Putamen (tissue), 1 donor: ENCODE data around the gene PRKN.
A peak's percentile ranks its signal among the peaks of the same experiment; 100 is the strongest.

Experiments
- DNase-seq: peaks from one replicate; pipeline ENCODE4 v3.0.0-alpha.2; 2016; ENCODE audit warnings: low spot score

Gene PRKN

DNA sequence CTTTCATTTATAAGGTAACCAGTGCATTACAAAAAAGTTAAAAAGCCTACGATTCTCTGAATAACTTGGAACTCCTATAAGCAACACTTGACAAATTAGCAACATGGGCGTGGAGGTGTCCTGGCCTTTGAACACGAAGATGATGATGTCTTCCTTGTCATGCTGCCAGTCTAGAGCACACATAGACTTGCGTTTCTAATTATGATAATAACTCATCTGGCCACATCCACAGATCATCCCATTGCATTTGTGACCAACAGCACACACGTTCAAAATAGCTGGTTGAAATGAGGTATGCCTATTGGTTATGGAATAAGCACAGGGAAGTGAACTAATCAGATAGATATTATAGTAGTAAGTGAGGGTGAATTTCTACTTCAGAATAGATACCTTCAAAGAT lies 608.9 kb downstream of the PRKN start:
- DNase-seq: no peak

DNA sequence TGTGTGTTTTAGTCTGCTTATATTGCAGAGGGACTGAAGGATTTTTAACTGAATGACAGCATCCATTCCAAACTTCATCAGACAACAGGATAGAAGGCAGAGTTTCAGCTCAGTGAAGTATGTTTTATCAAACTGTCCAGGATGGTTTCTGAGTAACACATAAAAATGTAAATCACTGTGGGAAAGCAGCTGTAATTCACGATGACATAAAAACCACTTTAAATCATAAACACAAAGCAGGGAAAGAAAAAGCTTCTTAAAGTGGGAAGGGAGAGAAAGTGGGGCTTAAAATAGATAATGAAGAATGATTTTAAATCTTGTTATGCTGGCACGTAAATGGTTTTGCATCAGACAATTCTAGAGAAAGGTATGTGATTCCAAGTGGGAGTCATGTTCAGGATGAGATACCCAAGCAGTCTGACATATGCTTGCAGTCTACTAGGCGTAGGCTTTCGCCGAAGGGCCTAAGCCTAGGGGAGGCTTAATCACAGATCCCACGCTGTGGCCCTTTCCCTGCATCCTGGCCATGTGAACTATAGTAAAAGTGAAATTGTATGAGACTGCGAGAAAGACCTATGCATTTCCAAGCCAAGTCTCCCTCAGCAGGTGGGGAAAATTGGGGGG lies 610.6 kb downstream of the PRKN start:
- DNase-seq: no peak

- DNase-seq: no peak
Measured at GRCh38 chr6:162109480-162110050, 618.0 kb downstream of the PRKN start.

DNA sequence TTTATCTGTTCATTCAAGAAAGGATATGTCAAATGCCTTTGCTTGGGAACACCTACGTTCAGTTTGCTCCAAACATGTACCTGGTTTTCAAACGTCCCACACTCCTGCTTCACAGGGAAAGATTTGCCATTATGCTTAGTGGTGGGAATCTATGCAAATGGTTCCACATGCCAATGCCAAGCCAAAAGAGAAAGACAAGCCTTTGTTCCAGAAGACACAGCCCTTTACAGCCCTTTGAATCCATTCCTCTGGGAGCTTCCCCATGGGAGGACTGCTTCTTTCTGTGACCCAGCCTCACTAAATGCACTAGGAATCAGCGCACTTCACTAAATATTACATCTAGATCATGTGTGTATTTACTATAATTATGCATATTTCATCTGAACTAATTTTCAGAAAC lies 619.5 kb downstream of the PRKN start:
- DNase-seq: no peak

DNA sequence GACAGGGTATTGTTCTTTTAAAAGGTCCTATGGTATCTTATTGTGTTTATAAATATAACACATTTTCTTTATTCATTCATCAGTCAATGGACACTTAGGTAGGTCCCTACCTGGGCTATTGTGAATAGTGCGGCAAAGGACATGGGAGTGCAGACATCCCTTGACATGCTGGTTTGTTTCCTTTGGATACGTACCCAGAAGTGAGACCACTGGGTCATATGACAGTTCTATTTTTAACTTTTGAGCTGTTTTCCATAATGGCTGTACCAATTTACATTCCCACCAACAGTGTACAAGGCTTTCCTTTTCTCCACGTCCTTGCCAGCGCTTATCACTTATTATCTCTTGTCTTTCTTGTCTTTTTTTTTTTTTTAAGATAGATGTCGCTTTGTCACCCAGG lies 627.5 kb downstream of the PRKN start:
- no peak for DNase-seq

DNA sequence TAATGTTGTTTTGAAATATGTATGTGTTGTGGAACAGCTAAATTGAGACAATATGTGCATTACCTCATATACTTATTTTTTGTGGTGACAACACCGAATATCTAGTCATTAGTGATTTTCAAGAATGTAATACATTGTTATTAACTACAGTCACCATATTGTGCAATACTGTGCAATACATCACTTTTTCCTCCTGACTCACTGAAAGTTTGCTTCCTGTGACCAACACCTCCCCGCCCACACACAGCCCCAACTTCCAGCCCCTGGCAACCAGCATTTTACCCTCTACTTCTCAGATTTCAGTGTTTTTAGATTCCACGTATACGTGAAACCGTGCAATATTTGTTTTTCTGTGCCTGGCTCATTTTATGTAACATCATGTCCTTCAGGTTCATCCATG lies 627.9 kb downstream of the PRKN start:
- no peak for DNase-seq

DNA sequence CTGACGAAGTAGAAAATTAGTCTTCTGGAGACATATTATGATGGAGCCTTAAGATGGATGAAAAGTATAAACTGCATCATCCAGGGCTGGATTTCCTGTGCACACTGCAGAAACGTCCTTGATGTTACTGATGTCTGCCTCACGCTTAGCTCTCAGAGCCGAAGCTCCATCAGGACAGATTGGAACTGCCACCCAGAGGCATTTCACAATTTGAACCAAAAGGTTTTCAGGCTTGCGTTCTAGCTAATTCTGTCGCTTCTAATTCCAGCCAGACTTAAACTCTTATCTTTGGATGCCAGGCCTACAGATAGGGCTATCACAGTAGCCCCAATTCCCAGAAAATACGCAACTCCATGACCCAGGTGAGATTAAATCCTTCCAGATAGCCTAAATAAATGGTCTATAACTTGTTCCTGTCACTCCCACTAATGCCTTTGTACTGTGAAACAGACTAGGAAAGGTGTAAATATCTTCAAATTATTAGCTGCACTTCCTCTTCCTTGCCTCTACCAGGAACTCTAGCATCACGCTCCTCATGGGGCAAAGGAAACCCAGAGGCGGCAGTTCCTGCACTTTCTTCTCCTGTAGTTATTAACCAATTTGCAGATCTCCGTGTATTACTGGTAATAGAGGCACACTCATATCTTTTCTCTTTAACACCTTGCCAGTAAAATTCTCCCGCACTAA lies 634.6 kb downstream of the PRKN start:
- no peak for DNase-seq

DNA sequence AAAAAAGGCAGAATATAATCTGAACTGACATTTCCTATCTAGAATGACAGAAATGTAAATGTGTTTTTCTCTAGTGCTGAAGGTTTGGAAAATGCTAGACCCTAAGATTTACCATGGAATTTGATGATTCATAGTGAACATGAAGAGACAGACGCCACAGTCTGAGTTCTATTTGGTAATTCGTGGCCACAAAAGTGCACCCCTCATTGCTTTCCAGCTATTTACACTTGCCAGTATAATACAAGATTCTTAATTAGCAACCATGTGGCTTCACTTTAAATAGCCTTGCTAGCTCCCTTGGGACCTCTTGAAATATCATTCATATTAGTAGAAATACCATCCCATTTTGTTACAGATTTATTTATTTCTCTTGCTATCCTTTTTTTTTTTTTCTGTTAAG lies 636.8 kb downstream of the PRKN start:
- no peak for DNase-seq

- no peak for DNase-seq
Measured at GRCh38 chr6:162088091-162088490, 639.5 kb downstream of the PRKN start.

DNA sequence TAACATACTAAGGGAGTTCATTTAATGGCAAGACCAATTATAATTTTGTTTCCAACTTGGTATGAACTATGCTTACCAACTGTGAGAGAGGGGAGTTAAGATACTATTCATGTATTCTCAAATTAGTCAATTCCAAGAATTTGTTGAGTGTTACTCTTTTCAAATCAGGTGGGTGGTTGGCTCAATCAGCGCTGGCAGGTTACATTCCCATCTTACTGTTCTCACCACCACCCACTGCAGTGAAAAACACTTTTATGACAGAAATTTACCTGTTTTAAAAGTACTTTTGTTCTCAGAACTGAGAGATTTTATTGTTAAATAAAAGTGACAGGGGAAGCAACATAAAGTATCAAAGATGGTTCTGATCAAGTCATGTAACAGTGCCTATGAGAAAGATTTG lies 642.0 kb downstream of the PRKN start:
- peak; percentile 42 for DNase-seq

GRCh38 chr6:162082520-162082919 lies 645.0 kb downstream of the PRKN start:
- no peak for DNase-seq

- no peak for DNase-seq
Measured at GRCh38 chr6:162078667-162079066, 648.9 kb downstream of the PRKN start.

GRCh38 chr6:162078126-162078525 lies 649.4 kb downstream of the PRKN start:
- DNase-seq: no peak

DNA sequence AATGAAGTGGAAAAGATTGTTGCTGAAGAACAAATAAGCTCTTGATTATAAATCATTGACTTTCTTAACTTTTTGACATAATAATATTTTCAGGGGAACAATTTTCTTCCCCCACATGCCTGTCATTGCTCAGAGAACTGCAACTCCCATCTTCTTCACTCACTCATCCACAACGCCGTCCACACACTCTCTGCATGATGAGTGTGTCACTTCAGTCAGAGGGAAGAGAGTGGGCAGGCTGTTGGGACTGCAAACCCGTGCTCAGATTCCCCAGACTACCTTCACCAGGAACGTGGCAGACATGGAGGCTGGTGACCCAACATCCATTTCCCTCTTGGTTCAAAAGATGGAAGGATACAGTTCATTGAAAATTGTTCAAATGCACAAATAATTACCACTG lies 650.8 kb downstream of the PRKN start:
- DNase-seq: peak; percentile 44

GRCh38 chr6:162074641-162075275 lies 652.8 kb downstream of the PRKN start:
- no peak for DNase-seq

GRCh38 chr6:162070639-162071038 lies 656.9 kb downstream of the PRKN start:
- DNase-seq: no peak

DNA sequence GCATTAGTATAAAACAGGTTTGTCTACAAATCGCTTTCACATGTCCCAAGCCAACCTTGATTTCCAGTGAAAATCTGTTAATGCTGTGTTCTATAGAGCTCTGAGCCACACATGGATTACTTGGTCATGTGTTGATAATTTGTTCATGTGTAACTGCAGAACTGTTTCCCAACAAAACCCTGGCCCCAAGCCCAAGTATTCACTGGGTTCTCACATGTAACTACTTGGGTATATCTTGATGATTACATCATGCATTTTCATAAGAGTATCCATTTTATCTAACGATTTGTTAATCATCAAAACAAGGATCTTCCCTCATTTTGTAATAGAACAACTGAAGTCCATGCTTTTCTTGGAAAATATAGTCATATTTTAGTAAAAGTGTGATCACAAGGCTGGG lies 657.6 kb downstream of the PRKN start:
- DNase-seq: no peak

GRCh38 chr6:162068340-162068739 lies 659.2 kb downstream of the PRKN start:
- no peak for DNase-seq

- no peak for DNase-seq
Measured at GRCh38 chr6:162063666-162064065, 663.9 kb downstream of the PRKN start.

DNA sequence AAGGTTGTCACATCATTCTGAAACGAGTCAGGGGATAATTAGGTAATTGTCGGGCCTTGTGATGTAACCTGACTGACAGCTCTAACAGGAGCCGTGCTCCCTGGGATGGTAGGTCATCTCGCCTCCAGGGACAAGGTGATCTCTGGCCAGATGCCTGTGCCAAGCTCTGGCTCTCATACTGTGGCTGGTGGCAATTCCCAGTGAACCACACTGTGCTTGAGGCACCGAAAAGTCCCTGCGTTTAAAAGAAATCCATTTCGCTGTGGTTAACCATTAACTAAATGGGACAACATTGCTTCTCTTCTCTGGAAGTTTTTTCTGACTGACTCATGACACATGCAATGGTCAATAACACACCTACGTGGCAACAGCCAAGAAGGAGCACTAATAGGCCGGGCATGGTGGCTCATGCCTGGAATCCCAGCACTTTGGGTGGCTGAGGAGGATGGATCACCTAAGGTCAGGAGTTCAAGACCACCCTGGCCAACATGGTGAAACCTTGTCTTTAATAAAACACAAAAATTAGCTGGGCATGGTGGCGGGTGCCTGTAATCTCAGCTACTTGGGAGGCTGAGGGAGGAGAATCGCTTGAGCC lies 669.2 kb downstream of the PRKN start:
- DNase-seq: no peak

GRCh38 chr6:162056745-162057144 lies 670.8 kb downstream of the PRKN start:
- DNase-seq: no peak

- DNase-seq: no peak
Measured at GRCh38 chr6:162056061-162056460, 671.5 kb downstream of the PRKN start.

DNA sequence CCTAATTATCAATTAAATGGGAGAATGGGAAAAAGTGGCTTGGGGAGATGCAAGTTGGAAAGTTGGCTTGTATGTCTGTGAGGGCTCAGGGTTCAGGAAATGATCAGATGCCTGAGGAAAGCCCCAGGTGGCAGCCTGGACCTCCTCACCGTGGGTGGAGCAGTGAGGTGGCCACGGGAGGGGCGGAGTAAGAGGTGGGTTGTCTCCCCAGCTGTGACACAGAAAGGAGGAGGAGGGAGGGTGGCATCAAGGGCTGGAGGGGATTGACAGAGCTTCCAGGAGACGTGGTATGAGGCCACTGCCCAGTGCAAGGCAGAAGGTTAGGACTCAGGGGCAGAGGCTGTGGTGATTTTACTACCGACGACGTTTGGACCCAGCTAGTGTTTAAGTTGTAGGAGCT lies 672.2 kb downstream of the PRKN start:
- DNase-seq: no peak
